22Rv1 (cell line): Measurements from ENCODE around the gene ALDH4A1.

Experiments used
- ZFX ChIP-seq: fragments of 450-650 bp; IDR thresholded peaks from 2 replicates; pipeline ENCODE4 v1.6.1; 2017; ENCODE audit warnings: antibody characterized with exemption, borderline replicate concordance
- TF ChIP-seq, protein P1 (sequence below): fragments of 450-650 bp; IDR thresholded peaks from 2 replicates; pipeline ENCODE4 v1.5.1; 2017; ENCODE audit warnings: mild to moderate bottlenecking

DNA sequence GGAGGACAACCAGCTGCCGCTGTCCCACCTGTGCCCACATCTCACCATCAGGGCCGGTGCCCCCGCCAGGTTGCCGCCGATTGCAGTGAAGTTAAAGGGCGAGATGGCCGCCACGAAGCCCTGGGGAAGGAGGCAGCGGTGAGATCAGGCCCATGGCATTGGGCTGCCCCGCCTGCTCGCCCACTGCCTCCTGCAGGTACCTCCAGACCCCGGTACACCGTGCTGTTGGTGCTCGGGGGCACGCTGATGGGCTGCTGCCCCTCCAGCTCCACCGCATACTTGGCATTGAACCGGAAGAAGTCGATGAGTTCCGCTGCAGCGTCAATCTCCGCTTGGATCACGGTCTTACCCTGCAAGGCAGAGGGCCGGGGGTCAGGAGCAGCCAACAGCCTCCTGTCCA lies 19.3 kb downstream of the ALDH4A1 start:
- TF ChIP-seq, protein P1, sequence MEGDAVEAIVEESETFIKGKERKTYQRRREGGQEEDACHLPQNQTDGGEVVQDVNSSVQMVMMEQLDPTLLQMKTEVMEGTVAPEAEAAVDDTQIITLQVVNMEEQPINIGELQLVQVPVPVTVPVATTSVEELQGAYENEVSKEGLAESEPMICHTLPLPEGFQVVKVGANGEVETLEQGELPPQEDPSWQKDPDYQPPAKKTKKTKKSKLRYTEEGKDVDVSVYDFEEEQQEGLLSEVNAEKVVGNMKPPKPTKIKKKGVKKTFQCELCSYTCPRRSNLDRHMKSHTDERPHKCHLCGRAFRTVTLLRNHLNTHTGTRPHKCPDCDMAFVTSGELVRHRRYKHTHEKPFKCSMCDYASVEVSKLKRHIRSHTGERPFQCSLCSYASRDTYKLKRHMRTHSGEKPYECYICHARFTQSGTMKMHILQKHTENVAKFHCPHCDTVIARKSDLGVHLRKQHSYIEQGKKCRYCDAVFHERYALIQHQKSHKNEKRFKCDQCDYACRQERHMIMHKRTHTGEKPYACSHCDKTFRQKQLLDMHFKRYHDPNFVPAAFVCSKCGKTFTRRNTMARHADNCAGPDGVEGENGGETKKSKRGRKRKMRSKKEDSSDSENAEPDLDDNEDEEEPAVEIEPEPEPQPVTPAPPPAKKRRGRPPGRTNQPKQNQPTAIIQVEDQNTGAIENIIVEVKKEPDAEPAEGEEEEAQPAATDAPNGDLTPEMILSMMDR = no peak
- TF ChIP-seq ZFX = no peak
